GM12878 (cell line): ENCODE data around the gene RPUSD1. TPM values are rescaled to one million over a fixed set of nuclear protein-coding genes. Genes with fewer than 3 reads are reported as not detected.
"Not testable (repeated sequence)": the region's sequence is repeated elsewhere in the genome, so short reads cannot be mapped to it uniquely, and the experiment has no call there.

Experiments
- ATAC-seq: fragments of 200-7000 bp; cut with Tn5 transposase; 3 replicates; pipeline ENCODE4 v1.9.1; 2020; ENCODE audit warnings: mild to moderate bottlenecking, moderate library complexity
- BruUV-seq: library from RNA; stranded (reverse); fragments of 400-500 nt; replicated peaks from 2 replicates; lab custom pipeline; 2021; lab: Mats Ljungman, UMichigan
- CTCF ChIA-PET: fragments of 300-600 bp; sonication (Branson Sonifier 250); formaldehyde crosslinking; extraction: SDS; loops from one replicate; lab custom pipeline; 2021; ENCODE audit warnings: inconsistent platforms; lab: Yijun Ruan, JAX
- POLR2A ChIA-PET: fragments of 350-600 bp; formaldehyde crosslinking; extraction: SDS; loops from one replicate; lab custom pipeline; 2021; ENCODE audit warnings: inconsistent platforms; lab: Charles Lee
- RAD21 ChIA-PET: fragments of 300-600 bp; sonication (Branson Sonifier 250); formaldehyde crosslinking; loops from one replicate; lab custom pipeline; 2023; ENCODE audit warnings: antibody characterized with exemption; ENCODE audit not compliant: unreplicated experiment; lab: Charles Lee
- SMC1A ChIA-PET: fragments of 300-600 bp; sonication (Branson Sonifier 250); formaldehyde crosslinking; loops from one replicate; lab custom pipeline; 2023; ENCODE audit not compliant: unreplicated experiment, uncharacterized antibody; lab: Charles Lee
- DNase-seq: peaks from one replicate; pipeline ENCODE4 v3.0.0-alpha.2; 2011; ENCODE audit warnings: low read depth, low spot score
- FAIRE-seq: peaks from 3 replicates; lab custom pipeline; 2011; peaks lifted over from hg19 to GRCh38; lab: Jason Lieb, UNC
- H2AFZ ChIP-seq: 2 replicates; pipeline ENCODE4 v1.6.0; 2011; ENCODE audit warnings: low read depth, low read length, control low read depth; ENCODE audit not compliant: control insufficient read depth
- H3K27ac ChIP-seq: 2 replicates; pipeline ENCODE4 v1.5.1; 2011; ENCODE audit warnings: control low read depth; ENCODE audit not compliant: control insufficient read depth, insufficient read depth
- H3K27me3 ChIP-seq, 2 experiments: replicated peaks in 1 of 2; 2 replicates each; pipeline versions ENCODE4 v1.6.0 to v1.6.1; 2011; ENCODE audit warnings: low read length in 1 of 2; ENCODE audit not compliant: control insufficient read depth in 2 of 2, insufficient read depth in 2 of 2
- H3K36me3 ChIP-seq, 2 experiments: 2 replicates each; pipeline ENCODE4 v1.5.1; 2011; ENCODE audit warnings: low read length in 1 of 2; ENCODE audit not compliant: control insufficient read depth in 2 of 2, insufficient read depth in 2 of 2
- H3K4me1 ChIP-seq: 2 replicates; pipeline ENCODE4 v1.6.1; 2011; ENCODE audit warnings: mild to moderate bottlenecking, low read length, moderate library complexity, mixed read lengths; ENCODE audit not compliant: control insufficient read depth, insufficient read depth
- H3K4me2 ChIP-seq: 2 replicates; pipeline ENCODE4 v1.6.0; 2011; ENCODE audit warnings: control low read depth; ENCODE audit not compliant: control insufficient read depth, insufficient read depth
- H3K4me3 ChIP-seq: fragments of 200-600 bp; sonication (generic); 2 replicates; pipeline ENCODE4 v1.5.1; 2016
- H3K79me2 ChIP-seq: 2 replicates; pipeline ENCODE4 v1.6.0; 2011; ENCODE audit warnings: low read length; ENCODE audit not compliant: control insufficient read depth, insufficient read depth
- H3K9ac ChIP-seq: 2 replicates; pipeline ENCODE4 v1.8.0; 2011; ENCODE audit warnings: low read length, control low read depth, mixed read lengths; ENCODE audit not compliant: control insufficient read depth, insufficient read depth
- H3K9me3 ChIP-seq: replicated peaks from 3 replicates; pipeline ENCODE4 v1.5.1; 2011; ENCODE audit warnings: mild to moderate bottlenecking, low read length; ENCODE audit not compliant: control insufficient read depth, insufficient read depth
- H4K20me1 ChIP-seq: 2 replicates; pipeline ENCODE4 v1.6.0; 2011; ENCODE audit not compliant: control insufficient read depth, insufficient read depth
- BCL3 ChIP-seq: IDR thresholded peaks from 2 replicates; pipeline ENCODE4 v1.6.1; 2011; ENCODE audit warnings: borderline replicate concordance, low read depth, mild to moderate bottlenecking, moderate library complexity, low read length; ENCODE audit not compliant: insufficient read depth, poor library complexity, severe bottlenecking
- BCLAF1 ChIP-seq: fragments of 450-650 bp; IDR thresholded peaks from 2 replicates; pipeline ENCODE4 v1.6.1; 2017; ENCODE audit warnings: antibody characterized with exemption, mild to moderate bottlenecking, moderate library complexity
- CTCF ChIP-seq, 3 experiments: IDR thresholded peaks in 2 of 3; conservative IDR thresholded peaks in 1 of 3; 2 replicates each; pipeline ENCODE4 v1.5.1; 2011; ENCODE audit warnings: low read depth in 3 of 3, low read length in 3 of 3, mild to moderate bottlenecking in 3 of 3, control low read depth in 2 of 3, moderate library complexity in 2 of 3, inconsistent platforms in 1 of 3, mixed read lengths in 1 of 3; ENCODE audit not compliant: control insufficient read depth in 2 of 3, insufficient read depth in 1 of 3; ENCODE audit errors: extremely low read depth in 1 of 3
- WGBS: methylation state at CpG from one replicate; pipeline ENCODE4 v1.1.6; 2016; ENCODE audit warnings: low lambda C conversion rate; ENCODE audit not compliant: insufficient replicate concordance, insufficient coverage; ENCODE audit errors: missing lambda C conversion rate; 5-methylcytosine and 5-hydroxymethylcytosine counted together
- in situ Hi-C: fragments of 300-500 bp; cut with MboI; formaldehyde crosslinking; loops from 9 replicates; pipeline ENCODE4 v1.14.3; 2018; ENCODE audit warnings: mixed read lengths
- intact Hi-C: fragments of 100-400 bp; cut with micrococcal nuclease; formaldehyde crosslinking; loops from one replicate; pipeline ENCODE4 v1.14.2; 2022; ENCODE audit not compliant: unreplicated experiment
- polyA plus RNA-seq, 11 experiments: library from polyadenylated mRNA; depleted of rRNA in 4 of 11; unstranded in 6 of 11; stranded (reverse) in 5 of 11; fragments of >200 nt; fragmentation: Nextera tagmentation in 4 of 11; fragmentation: Illumina TruSeq in 1 of 11; extraction: Ambion mirVana in 4 of 11; extraction: Trizol in 1 of 11; gene quantifications; 1 replicate in 1 of 11; 2 replicates in 10 of 11; pipeline versions ENCODE4 v1.2.1 to v1.2.3, GENCODE V29; 2011 to 2016; ENCODE audit warnings: inconsistent platforms in 2 of 11, missing spikeins in 2 of 11, low read depth in 1 of 11
- total RNA-seq, 4 experiments: library from RNA; depleted of rRNA in 3 of 4; stranded (reverse); fragments of >200 nt in 3 of 4; fragmentation: Illumina TruSeq in 1 of 4; extraction: Trizol in 1 of 4; gene quantifications; 2 replicates each; pipeline versions ENCODE4 v1.2.1 to v1.2.3, GENCODE V29; 2013 to 2021
- TF ChIP-seq, protein P1 (sequence below): fragments of 450-650 bp; formaldehyde crosslinking; IDR thresholded peaks from 2 replicates; pipeline ENCODE4 v1.5.0; 2022; ENCODE audit warnings: mild to moderate bottlenecking, missing genetic modification characterization

Gene RPUSD1
- total and polyA plus RNA-seq, 10 of the 15 experiments (the other 5 are each of a cell fraction or from before 2014, with no cell fraction given), result 0.55 to 49.9 (median 21.1) TPM

DNA sequence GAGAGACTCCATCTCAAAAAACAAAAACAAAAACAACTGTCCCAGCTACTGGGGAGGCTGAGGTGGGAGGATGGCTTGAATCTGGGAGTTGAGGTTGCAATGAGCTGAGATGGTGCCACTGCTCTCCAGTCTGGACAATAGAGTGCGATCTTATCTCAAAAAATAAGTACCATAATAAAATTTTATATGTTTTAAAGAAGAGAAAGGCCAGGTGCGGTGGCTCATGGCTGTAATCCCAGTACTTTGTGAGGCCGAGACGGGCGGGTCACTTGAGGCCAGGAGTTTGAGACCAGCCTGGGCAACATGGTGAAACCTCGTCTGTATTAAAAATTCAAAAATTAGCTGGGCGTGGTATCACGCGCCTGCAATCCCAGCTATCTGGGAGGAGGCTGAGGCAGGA is 11.4 kb downstream of the RPUSD1 start:
- intact Hi-C loops, result no loop called here
- ChIA-PET SMC1A (no interaction called here), CTCF (interaction anchor here (0.8 kb wide), 1 partner anchor 28 kb away, joined by 4 read pairs; no protein-coding TSS in a partner anchor), RAD21 (no interaction called here), POLR2A (no interaction called here)
- no peaks in the 10 kb centered on the region for H3K9me3 ChIP-seq
- DNase-seq (no peak), FAIRE-seq (no peak), ATAC-seq (no peak)
- no peak overlapping the region for H3K27ac ChIP-seq
- in situ Hi-C loops, result no loop called here
- no peaks in the 10 kb centered on the region for H3K36me3 ChIP-seq
- H2AFZ ChIP-seq, result no peak overlapping the region
- H3K9ac ChIP-seq, result no peak overlapping the region
- BruUV-seq, result no TSS peak
- no peaks in the 10 kb centered on the region for H3K4me1 ChIP-seq
- WGBS, result 70% methylated on average over 9 of the region's 9 CpGs
- no peak overlapping the region for H3K4me2 ChIP-seq
- H3K27me3 ChIP-seq, result no peaks in the 10 kb centered on the region
- H3K79me2 ChIP-seq, result no peaks in the 10 kb centered on the region
- H4K20me1 ChIP-seq, result no peaks in the 10 kb centered on the region
- TF ChIP-seq BCLAF1 (no peak), BCL3 (no peak), CTCF (IDR thresholded peaks at IDR 0.05 in 2 of 3, conservative IDR thresholded peaks at IDR 0.05 in 1 of 3; ENCODE audit: control insufficient read depth in 2 of 3, extremely low read depth in 1 of 3, insufficient read depth in 1 of 3, low read depth in 3 of 3, low read length in 3 of 3) (no peak)
- TF ChIP-seq, protein P1, sequence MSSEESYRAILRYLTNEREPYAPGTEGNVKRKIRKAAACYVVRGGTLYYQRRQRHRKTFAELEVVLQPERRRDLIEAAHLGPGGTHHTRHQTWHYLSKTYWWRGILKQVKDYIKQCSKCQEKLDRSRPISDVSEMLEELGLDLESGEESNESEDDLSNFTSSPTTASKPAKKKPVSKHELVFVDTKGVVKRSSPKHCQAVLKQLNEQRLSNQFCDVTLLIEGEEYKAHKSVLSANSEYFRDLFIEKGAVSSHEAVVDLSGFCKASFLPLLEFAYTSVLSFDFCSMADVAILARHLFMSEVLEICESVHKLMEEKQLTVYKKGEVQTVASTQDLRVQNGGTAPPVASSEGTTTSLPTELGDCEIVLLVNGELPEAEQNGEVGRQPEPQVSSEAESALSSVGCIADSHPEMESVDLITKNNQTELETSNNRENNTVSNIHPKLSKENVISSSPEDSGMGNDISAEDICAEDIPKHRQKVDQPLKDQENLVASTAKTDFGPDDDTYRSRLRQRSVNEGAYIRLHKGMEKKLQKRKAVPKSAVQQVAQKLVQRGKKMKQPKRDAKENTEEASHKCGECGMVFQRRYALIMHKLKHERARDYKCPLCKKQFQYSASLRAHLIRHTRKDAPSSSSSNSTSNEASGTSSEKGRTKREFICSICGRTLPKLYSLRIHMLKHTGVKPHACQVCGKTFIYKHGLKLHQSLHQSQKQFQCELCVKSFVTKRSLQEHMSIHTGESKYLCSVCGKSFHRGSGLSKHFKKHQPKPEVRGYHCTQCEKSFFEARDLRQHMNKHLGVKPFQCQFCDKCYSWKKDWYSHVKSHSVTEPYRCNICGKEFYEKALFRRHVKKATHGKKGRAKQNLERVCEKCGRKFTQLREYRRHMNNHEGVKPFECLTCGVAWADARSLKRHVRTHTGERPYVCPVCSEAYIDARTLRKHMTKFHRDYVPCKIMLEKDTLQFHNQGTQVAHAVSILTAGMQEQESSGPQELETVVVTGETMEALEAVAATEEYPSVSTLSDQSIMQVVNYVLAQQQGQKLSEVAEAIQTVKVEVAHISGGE, result no peak
- H3K4me3 ChIP-seq, result no peak overlapping the region

- H2AFZ ChIP-seq, FAIRE-seq, BruUV-seq, H3K27ac ChIP-seq, H3K4me1 ChIP-seq, DNase-seq, RAD21 ChIA-PET, H3K9ac ChIP-seq, H3K9me3 ChIP-seq, intact Hi-C loops, ATAC-seq, in situ Hi-C loops, H3K79me2 ChIP-seq, H3K27me3 ChIP-seq, H3K4me3 ChIP-seq, H4K20me1 ChIP-seq, POLR2A ChIA-PET, H3K4me2 ChIP-seq, SMC1A ChIA-PET, H3K36me3 ChIP-seq: not testable (repeated sequence)
- WGBS, result 60% methylated on average over 10 of the region's 10 CpGs
- CTCF ChIA-PET, result interaction anchor here (0.6 to 0.8 kb wide), 2 partner anchors 8 to 27 kb away, joined by 3 to 4 read pairs; no protein-coding TSS in a partner anchor
These were observed 11.9 kb downstream of the RPUSD1 start for GRCh38 chr16:776298-776697.
